Upper lobe of left lung (tissue), 4 donors: ENCODE measurements around the gene GALNT7.

Experiments
- CTCF ChIP-seq, 6 experiments: fragments of 450-650 bp in 4 of 6; fragments of 200-600 bp in 2 of 6; sonication (generic) in 2 of 6; IDR thresholded peaks; one replicate each; pipeline ENCODE4 v1.5.1; 2016 to 2019; ENCODE audit warnings: antibody characterized with exemption in 6 of 6
- EP300 ChIP-seq, 4 donors: sonication (generic); formaldehyde crosslinking; IDR thresholded peaks; one replicate each; pipeline ENCODE4 v1.5.1; 2017; ENCODE audit warnings: antibody characterized with exemption in 4 of 4, control low read depth in 2 of 4
- POLR2A ChIP-seq, 4 donors: fragments of 450-650 bp; IDR thresholded peaks; one replicate each; pipeline ENCODE4 v1.5.1; 2016 to 2017; ENCODE audit warnings: antibody characterized with exemption in 4 of 4, mild to moderate bottlenecking in 2 of 4
- POLR2AphosphoS5 ChIP-seq, 2 donors: sonication (generic); formaldehyde crosslinking; IDR thresholded peaks; one replicate each; pipeline ENCODE4 v1.5.1; 2017; ENCODE audit warnings: antibody characterized with exemption in 2 of 2

DNA sequence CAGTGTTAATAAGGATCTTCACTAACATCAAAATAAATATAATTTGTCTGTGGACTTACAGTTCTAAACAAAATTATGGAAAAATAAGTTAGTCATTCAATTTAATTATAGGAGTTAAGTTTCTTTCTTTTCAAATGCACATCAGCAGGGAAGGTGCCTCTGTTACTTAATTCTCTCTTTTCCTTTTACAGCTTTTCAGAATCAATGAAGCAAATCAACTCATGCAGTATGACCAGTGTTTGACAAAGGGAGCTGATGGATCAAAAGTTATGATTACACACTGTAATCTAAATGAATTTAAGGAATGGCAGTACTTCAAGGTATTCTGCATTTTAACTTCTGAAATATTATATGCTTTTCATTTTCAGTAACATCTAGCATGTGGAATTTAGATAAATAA, 149.6 kb downstream of the GALNT7 start:
- TF ChIP-seq EP300 (IDR thresholded peaks at IDR 0.05) (no peak), CTCF (IDR thresholded peaks at IDR 0.05) (no peak), POLR2A (IDR thresholded peaks at IDR 0.05) (no peak), POLR2AphosphoS5 (IDR thresholded peaks at IDR 0.05) (no peak)
